ENCODE measurements around the gene HPSE2.
"Not testable (repeated sequence)": the region's sequence is repeated elsewhere in the genome, so short reads cannot be mapped to it uniquely, and the experiment has no call there.

The HPSE2 gene

DNA sequence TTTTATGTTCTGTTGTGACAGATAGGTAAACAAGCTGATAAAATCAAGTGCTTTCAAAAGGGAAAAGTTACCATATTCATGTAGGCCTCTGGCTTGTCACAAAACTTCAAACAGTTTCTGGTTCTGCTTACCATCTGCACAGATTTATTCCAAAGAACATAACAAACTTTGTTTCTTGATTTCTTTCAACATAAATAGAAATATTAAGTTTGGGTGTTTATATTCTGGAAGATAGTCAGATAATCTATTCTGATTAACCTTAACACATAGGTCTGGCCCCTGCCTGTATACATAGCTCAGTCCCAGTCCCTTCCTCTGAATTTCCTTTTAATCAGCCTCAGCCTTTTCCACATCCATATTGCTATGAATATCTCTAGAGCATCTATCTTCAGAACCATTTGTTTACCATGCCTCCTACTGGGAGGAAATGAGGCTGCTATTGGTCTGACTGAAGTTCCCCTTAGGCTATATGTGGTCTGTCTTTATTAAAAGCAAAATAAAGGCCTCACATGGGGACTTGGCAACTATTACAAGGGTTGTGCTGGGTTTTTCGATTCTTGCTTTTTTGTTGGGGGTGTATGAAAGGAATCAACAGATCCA is 319.0 kb downstream of the HPSE2 start:
- no peak for DNase-seq

DNA sequence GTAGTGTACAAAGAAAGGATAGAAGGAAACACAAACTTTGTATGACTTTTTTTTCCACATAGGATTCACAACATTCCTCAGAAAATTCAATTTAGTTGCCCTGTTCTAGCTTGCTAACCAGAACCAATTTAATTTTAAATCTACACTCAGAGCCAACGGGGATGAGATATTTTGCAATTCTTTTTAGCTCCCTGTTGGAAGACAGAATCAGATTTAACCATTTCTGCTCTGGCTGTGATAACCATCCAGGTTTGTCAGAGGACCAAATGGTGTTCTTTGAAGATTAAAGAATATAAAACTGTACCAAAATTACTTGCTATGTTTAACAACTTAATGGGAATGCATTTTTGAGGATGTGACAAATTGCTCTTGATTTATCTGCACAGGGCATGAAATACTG is 319.7 kb downstream of the HPSE2 start:
- no peak for DNase-seq

DNA sequence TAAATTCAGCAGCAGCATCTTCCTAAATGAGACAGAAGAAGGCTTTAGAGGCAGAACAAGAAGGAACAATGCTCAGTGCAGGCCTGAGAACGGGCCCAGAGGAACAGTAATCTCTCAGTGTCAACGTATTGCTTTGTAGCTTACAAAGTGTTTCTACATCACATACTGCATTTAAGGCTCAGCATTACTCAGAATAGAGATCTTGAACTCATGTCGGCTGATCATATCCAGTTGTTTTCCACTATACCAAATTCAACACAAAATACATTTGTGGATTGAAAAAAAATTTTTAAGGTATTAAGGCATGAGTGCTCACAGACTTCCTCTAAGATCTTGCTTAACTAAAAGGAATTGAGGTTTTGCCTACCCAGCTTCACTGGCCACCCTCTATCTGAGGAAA is 325.1 kb downstream of the HPSE2 start:
- DNase-seq: no peak

DNA sequence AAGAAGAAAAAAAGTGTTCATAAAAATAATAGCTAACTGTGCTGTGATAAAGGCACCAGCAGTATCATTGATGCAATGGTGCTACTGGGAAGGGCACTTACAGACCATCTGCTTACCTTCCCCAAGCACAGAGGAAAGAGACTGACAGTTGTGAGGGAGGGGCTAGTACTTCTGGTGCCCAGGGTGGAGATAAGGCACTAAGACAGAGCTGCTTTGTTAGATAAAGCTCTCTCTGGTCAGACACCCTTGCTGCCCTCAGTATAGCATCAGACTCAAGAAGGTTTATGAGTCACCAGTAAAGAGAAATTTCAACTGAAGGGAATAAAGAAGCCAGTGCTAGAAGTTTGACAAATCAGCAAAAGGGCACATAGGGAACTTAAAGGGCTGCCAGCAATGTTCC is 325.6 kb downstream of the HPSE2 start:
- DNase-seq: no peak

DNA sequence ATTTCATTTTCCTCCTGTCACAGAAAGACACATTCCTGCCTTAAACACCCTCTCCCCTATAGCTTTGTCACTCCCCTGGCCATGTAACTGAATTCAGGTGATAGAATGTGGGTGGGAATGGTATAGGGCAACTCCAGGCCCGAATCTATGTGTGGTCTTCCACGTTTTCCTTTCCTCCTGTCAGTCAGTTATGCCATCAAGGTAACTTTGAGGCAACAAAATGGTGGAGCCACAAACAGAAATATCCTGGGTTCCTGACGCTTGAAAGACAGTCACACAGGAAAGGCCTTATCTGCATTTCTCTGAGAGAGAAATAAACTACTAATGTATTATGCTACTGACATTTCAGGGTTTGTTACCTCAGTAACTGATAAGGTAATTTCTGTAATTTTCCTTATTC is 326.8 kb downstream of the HPSE2 start:
- no peak for DNase-seq

DNA sequence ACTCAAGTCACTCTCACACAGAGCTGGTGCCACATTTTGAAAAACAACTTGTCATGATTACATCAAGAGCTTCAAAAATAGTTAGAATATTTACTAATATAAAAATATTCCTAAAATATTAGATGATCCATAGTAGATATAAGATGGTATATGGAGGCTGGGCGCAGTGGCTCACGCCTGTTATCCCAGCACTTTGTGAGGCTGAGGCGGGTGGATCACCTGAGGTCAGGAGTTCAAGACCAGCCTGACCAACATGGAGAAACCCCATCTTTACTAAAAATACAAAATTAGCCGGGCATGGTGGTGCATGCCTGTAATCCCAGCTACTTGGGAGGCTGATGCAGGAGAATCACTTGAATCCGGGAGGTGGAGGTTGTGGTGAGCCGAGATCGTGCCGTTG is 327.4 kb downstream of the HPSE2 start:
- DNase-seq: not testable (repeated sequence)

DNA sequence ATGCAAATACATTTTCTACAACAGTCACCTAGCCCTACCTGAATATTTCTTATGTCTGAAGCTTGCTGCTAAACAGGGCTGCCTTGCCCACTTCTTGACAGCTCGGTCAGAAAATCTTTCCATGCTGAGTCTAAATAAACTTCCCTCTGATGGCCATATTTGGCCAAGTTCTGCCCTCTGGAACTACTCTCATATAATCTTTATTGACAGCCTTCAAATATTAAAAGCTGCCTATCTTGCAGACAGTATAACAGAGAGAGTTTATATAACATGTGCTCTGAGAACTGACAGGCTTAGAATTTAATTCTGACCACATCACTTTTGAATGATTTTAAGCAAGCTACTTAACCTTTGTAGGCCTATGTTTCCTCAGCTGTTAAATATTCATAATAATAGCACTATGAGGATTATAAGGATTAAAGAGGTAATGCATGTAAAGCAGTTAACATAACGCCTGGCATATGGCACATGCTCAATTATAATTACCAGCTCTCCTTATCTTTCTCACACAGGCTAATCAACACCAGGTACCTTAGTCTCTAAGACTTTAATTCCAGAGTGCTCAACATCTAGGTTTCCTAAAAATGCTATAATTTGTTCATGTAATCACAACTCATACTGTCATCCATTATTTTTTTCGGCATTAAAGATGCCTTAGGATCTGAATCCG is 334.1 kb downstream of the HPSE2 start:
- no peak for DNase-seq

DNA sequence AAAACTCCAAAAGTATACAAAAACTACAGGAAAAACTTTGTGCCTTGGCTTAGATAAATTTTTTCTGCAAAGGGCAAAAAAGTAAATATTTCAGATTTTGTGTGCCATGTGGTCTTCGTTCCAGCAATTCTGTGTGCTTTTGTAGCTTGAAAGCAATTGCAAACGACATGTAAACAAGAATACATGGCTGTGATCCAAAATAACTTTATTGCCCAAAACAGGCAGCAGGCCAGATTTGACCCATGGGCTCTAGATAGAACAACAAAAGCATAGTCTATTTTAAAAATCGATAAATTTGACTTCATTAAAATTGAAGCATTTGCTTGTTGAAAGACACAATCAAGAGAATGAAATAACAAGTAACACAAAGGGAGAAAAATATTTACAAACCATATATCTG is 336.6 kb downstream of the HPSE2 start:
- no peak for DNase-seq

DNA sequence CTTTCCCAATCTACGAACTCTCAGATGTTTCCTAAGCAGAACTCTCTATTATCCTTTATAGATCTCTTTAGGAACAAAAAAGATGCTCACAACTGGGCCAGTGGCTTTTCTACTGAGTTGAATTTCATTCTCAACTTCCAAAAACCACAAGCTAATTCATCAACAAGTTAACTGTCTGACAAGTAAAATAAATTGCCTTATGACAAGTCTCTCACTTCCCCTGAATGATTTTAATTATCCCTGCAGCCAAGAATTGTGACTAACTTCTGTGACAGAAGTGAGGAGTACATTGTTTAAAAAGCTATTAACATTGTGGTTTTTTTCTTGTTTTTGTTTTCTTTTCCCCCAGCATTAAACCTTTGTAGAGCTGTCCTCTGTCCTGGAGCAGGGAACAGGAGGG is 343.1 kb downstream of the HPSE2 start:
- no peak for DNase-seq

DNA sequence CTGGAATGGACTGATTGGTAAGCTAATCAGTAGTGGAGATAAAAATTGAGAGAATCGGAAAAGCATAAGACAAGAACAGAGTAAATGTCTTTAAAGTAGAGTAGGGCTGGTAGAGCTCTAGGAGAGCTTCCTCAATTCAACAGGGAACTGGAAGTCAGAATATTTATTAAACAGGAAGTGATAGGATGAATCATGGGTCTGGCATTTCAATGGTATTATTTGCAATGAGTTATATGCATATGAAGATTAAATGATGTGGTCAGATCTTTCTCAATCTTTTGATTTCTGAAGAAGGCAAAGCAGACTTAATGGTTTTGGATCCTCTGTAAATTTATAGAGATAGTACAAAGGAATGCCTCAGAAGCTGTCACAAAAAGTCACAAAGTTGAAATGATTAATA is 349.0 kb downstream of the HPSE2 start:
- DNase-seq: no peak

DNA sequence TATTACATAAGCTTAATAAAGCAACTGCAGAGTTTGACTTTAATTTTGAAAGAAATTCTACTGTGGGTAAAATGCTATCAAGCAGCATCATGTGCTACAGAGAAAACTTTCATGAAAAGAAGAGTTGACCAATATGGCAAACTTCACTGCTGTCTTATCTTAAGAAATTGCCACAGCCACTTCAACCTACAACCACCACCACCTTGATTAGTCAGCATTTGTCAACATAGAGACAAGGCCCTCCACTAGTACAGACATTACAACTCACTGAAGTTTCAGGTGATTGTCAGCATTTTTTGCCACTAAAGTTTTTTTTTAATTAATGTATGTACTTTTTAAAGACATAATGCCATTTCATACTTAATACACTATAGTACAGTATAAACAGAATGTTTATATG is 350.3 kb downstream of the HPSE2 start:
- DNase-seq: no peak

DNA sequence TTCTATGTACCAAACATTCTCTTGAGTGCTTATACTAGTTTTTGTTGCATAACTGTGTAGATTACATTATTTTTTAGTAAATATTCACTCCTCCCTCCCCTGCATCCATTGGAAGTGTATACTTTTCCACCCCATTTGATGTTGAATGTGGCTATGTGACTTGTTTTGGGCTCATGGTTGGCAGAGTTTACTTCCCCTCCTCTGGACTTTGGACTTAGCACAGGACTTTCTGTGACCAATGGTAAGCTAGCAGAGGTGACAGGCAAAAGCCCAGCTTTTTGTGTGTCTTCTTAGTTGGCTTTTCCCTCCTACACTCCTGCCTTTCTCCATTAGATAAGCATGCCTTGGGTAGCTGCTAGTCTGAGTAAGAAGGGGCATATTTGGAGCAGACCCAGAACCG is 353.9 kb downstream of the HPSE2 start:
- no peak for DNase-seq

DNA sequence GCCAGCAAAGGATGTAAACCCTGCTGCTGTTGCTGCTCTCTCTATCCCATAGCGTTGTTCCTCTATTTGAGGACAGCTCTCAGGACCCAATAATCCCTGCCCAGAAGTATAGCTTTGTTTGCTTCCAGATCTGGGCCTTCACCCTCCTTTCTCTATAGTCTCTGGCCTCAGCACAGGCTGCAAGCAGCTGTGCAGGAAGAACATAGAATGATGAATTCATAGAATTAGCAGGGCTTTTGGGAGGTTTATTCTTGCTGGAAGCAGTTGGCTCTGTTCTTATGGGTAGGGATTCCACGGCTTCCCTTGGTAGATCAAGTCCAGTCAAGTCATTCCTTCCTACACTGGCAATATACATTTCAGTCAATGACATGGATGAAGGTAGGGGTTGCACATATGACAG is 354.7 kb downstream of the HPSE2 start:
- no peak for DNase-seq

DNA sequence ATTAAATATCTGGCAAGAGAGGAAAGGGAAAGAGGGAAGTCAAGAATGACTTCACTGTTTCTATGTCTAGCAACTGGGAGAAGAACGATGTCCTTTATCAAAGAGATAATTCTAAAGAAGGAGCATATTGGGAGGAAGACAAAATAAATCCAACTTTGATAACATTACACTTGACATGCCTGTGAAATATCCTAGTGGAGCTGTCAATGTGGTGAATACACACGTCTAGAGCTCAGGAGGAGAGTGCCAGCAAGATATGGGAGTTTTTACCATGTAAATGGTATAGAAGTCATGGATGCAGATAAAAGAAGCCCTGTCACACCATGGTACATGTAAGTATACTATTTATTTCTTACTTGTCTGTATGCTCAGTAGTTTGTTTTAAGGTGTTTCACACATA is 356.7 kb downstream of the HPSE2 start:
- DNase-seq: no peak

DNA sequence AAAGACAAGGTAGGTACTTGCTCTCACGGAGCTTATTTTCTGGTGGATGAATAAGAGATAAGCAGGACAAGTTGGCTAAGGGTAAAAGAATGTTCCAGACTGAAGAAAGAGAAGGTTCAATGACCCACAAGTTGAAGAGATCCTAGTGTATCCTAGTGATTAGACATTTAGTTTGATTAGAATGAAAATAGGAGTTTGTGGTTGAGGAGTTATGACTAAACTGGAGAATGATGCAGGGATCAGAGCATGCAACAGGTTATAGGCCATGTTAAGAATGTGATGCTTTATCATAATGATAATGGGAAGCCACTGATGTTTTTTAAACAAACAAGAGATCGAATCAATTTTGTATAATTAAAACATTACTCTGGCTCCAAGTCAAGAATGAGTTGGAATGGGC is 357.2 kb downstream of the HPSE2 start:
- DNase-seq: no peak

DNA sequence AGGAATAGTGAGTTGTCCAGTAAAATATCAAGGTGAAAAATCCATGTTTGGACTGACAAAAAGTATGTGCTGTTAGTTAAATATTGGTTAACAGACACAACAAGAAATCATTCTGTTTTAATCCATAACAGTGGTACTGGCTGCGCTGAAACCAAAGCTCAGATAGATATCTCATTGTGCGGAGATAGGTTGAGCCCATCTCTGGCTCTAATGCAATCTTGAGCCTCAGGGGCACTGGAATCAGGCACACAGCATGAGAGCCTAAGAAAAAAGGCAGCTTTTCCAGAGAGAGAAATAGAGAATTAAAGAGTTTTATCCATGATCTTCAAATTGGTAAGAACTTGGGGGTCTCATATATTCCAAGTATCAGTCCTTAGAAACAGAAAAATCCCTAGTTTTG is 373.7 kb downstream of the HPSE2 start:
- no peak for DNase-seq

DNA sequence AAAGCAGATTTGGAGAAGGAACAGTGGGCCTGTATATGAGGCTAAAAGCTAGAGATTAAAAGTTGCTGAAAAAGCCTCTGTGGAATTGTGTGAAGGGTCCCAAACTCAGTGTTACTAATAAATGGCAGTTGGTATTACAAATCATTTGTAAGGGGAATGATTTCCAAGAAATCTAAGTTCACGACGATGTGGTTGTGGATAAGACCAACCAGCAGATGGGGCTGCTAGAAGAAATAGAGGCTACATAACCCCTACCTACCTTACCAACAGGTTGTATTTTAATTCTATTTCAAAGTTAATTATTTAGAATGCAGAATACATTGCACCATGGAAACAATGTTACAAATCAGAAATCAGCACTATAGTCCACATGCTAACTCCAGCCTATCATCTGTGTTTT is 377.1 kb downstream of the HPSE2 start:
- DNase-seq: no peak

DNA sequence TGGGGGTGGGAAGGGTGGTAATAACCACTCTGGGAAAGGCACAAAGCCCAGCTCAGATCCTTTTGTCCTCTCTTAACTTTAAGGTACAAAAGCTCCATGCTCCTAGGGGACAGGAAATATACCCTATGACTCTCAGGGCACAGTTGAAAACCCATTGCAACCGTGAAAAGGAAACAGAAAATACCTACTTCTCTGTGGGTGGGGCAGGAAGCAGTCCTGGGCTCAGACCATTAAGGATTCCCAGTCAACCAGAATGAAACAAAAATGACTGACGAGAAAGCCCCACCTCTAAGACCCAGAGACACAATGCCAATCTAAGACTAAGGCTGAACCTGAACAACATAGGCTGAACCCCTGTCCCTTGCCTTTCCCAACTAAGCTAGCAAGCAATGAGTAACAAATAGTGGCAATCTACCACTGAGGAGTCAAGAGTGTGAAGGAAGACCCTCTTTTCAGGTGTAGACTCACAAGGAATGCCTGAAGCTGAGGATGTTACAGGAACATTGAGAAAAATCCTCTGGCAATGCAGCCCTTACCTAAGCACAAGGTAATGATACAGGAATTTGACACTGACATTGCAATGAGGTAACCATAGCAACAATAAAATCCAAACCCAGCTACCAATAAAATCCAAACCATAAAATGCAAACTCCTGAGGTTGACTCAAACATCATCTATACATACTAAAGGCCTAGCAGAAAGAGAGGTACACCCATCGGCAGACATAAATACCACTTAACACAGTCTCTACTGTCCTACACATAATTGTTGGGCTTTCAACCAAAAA is 380.1 kb downstream of the HPSE2 start:
- no peak for DNase-seq

DNA sequence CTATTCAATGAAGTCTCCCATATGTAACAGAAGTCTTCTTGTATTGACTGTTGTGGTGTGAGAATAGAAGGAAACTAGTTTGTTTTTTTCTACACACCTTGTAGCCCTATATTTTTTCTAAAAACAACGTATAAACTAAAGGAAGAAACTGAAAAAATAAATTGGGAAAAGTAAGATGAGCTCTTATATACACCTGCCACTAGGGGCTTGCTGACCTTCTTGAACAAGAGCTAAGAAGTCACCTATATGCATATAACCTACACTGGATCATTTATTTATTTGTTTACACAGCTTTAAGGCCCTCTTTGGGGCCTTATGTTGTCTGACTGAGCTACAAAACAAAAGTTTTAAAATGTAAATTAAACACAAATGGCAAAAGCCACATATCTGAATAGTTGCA is 383.0 kb downstream of the HPSE2 start:
- DNase-seq: no peak

DNA sequence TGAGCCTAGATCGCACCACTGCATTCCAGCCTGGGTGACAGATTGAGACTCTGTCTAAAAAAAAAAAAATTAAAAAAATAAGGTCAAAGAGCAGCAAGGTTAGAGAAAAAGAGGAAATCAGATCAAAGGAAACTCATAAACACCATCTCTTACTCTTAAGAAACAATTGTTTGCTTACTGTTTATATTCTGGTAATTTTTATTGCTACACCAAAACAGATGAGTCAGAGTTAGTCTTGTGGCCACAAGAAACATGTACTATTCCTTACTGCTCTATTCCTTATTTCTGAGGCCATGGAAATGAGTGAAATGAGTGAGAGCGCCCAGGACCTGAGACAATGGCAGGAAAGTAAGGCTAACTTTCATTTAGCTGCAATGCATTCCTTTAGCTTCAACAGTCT is 387.3 kb downstream of the HPSE2 start:
- no peak for DNase-seq

DNA sequence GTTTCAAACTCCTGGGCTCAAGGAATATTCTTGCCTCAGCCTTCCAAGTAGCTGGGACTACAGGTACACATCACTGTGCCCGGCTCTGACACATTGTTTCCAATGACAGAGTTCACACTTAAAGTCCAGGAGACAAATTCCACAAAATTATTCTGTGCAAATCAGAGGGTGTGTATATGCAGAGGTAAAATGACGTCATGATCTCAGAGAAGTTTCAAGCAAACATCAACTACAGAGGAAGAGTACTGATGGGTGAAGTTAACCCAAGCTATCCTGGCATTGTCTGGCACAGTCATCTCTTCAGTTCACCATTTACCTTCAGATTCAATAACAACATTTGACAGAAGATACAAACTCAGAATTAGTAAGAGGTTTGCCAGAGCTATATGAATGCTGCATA is 388.9 kb downstream of the HPSE2 start:
- no peak for DNase-seq

DNA sequence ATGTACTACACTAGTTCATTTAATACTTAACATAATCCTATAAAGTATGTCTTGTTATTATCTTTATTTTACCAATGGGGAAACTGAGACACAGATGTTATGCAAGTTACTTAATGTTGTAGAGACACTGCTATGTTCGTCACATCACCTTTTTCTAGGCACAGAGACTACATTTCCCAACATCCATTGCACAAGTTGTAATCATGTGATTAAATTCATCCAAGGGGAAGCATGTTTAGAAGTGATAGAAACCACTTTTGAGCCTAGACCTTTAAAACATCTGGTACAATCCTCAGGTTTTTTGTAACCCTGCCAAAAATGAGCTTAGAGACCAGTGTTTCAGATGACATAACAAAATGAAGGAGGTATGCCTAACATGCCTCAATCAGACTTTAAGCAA is 402.1 kb downstream of the HPSE2 start:
- DNase-seq: no peak

DNA sequence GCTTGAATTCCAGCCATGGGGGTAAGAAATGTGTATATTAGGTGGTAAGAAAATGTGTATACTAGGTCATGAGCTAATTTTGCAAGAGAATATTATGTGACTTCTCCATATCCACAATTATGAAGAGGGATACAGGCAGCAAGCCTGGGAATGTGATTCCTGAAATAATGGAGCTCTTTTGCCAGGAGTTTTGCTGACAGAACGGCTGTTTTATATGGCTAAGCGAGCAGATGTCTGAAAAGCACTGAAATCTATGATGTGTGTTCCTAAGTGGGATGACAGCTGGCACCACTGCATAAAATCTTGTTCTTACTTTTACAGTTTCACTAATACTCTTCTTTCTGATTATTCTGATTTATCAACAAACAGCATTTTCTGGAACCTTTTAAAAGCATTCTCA is 402.9 kb downstream of the HPSE2 start:
- DNase-seq: no peak

DNA sequence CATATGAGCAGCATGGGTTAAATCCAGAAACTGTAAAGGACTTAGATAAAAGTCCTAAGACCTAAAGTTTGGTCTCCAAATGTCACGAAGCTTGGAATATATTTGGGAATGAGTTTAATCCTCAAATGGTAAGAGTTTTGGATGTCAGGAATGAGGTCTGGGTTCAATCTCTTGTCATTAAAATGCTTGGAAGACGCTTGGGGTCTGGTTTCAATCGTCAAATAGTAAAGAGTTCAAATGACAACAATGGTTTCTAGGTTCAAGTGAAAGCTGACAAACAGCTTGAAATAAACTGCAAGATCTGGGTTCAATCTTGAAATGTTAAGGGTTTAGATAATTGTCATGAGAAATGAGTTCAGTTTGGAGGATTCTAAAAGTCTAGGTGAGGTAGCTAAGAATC is 403.5 kb downstream of the HPSE2 start:
- no peak for DNase-seq

DNA sequence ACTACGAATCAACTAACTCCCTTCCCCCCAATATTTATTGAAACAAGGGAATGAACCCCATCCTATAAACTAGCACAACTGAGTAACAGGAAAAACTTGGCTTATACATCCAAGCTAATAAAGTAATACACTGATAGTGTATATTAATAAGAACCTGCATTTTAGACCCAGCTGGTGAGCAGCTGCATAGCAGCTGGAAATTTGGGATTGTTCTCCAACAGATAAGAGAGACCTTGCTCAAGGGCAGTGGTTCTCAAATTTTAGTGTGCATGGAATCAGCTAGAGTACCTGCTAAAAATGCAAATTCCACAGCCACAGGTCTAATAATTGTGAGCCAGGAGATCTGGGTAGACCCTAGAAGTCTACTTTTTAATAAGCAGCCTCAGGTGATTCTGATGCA is 404.3 kb downstream of the HPSE2 start:
- no peak for DNase-seq
